ENCODE results near the gene SMARCD1.

SMARCD1 gene

DNA sequence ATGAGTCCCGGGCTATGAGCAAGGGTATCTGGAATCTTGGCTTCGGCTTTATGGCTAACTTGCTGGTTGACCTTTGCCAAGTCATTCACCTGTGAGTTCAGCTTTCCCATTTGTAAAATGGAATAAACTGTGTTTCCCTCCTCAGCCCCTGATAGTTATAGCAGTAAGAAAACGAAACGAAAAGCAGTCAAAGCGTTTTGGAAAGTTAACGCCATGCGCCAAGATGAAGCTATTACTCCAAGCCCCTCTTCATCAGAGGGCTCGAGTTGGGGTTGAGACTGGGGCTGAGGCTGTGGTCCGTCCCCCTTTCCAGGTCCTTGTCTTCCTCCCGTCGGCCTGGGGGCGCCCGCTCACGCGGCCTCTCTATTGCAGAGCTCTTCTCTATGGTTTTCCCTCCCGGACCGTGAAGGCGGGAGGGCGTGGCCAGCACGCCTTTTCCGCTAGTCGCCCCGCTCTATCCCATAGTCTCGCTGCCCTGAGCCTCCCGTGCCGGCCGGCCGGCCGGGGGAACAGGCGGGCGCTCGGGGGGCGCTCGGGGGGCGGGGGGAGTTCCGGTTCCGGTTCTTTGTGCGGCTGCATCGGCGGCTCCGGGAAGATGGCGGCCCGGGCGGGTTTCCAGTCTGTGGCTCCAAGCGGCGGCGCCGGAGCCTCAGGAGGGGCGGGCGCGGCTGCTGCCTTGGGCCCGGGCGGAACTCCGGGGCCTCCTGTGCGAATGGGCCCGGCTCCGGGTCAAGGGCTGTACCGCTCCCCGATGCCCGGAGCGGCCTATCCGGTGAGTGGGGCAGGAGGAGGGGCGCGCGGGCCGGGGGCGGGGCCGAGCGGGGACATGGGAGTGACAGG lies at the start of gene SMARCD1:
SMARCD1 (plus strand) TSS at position 568 of the 840 bp plus-strand sequence; CDS start at position 596, 28 bp downstream.
- peak; percentile 92 for DNase-seq

DNA sequence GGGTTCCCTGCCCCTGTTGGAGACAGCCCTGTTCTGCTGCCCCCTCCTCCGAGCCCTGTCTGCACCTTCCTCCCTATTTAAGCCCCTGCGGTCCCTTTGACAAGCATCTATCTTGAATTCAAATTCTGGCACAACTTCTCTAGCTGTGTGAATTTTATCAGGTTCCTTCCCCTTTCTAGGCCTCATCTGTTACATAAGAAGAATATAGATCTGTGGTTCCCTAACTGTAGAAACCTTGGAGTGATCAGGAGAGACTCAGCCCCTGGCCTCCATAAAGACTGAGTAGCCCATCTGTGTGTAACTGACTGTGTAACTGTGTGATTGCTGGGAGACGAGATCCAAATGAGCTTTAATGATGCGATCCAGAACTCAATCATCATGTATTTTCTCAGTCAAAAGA lies 46.8 kb upstream of the SMARCD1 start:
- no peak for DNase-seq

DNA sequence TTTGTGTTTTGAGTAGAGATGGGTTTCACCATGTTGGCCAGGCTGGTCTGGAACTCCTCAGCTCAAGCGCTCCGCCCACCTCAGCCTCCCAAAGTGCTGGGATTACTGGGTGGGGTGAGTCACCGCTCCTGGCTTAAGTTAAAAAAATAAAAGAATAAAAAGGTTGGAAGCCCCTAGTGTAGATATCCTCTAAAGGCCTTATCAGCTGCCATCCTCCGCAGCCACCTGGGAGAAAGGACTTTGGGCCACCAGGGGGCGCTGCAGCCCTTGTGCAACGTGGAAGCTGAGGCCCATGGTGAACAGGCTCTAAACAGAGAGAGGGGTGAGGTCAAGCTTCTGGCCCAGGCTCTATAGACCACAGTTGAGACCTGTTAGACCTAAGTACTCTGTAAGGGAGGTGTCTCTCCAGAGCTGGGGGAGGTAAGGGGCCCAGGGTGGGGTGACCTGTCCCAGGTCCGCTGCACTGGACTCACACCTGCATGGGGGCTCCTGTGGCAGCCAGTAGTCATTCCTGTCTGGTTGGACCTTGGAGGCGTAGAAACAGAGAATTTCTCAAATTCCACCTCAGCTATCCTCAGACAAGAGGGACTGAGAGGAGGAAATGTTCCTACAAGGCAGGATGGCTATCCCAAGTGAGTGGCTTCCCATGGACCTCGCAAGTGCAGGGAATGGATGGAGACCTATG lies 45.8 kb upstream of the SMARCD1 start:
- peak; percentile 94 for DNase-seq

DNA sequence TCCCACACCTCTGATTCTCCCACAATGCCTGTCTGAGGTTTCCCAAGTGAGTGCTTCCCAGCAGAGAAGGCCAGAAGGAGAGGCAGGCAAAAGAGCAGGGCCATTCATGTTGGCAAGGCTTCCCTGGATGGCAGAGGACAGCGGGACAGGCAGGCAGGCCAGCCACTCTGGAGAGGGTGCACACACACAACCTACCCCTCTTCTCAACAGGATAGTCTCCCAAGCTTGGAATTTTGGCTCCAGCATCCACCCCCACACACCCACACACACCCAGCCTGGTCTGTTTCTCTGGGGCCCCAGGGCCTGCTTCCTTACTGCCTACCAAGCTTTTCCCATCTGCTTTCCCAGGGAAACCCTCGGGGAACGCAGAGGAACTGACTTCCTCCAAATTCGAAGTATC lies 44.5 kb upstream of the SMARCD1 start:
- DNase-seq, result no peak

DNA sequence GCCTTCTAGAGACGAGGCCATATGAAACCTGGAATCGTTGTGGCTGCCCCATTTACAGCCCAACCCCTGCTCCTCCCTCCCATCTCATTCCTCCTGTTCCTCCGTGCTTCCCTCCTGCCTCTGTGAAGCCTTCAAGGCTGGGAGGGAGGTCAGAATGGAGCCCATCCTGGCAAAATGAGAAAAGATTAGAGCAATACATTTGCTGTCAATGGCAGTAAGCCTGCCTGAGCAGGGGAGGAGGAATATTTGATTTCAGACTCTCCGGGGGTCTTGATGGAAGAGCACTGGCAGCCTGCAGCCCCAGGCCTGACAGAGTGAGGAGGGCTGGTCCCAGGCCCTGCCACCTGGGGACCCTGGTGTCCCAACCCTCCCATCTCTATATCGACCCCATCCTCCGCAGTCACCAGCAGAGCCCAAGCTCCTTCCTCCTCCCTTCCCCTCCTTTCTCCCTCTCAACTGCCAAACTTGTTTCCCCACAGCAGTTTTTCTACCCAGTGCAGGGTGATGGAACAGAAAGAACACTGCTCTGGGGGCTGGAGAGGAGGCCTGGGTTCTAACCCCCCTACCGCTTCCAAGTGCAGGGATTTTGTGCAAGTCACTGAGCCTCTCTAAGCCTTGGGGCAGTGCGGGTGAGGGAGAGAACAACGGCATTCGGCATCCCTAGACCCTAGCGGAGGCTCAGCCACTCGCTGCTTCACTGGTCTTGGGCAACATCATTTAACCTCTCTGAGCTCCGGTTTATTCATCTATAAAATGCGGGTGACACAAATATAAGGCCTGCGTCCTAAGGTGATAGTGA lies 43.9 kb upstream of the SMARCD1 start:
- DNase-seq, result no peak

DNA sequence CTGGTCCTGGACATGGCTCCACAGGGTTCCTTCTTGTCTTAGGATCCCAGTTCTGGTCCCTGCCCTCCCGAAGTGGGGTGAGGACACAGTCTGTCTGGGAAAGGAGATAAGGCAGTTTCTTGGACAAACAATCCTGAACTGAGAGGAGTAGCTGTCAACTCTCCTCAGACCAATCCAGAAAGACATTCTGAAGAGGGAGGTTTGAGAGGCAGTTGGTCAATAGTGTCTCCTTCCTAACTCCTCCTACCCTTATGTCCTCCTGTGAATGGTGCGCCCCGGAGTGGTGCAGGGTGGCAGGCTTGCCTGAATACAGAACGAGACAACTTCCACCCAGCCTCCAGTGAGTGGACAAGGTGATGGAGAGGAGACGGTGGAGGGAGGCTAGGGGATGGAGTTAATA lies 43.2 kb upstream of the SMARCD1 start:
- DNase-seq, result no peak

DNA sequence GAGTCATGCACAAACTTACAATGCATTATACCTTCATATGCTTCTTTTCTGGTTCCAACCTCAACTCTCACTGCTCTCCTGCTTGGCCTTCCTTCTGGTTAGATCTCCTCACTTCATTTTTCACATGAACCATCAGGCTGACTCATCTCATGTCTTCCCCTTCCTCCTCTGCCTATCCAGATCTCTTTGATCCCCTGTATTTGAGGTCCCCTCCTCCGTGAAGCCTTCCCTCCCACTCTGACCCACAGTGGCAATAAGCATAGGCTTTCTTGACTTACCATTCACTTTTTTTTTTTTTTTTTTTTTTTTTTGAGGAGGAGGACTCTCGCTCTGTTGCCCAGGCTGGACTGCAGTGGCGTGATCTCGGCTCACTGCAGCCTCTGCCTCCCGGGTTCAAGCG lies 42.4 kb upstream of the SMARCD1 start:
- peak; percentile 57 for DNase-seq

DNA sequence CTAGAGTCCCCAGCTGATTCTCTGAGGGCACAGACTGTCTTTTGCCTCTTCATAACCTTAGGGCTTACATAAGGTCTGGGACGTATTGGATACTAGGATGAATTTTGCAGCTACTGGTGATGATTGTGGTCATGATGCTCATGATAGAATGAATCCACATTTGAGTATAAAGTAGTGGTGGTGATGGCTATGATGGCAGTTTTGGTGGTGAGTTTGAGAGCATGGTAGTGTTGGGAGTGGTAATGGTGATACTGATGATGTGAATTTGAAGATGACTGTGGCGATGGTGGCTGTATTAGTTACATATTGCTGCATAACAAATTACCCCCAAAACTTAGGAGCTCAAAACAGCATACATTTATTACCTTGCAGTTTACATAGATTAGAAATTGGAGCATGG lies 41.8 kb upstream of the SMARCD1 start:
- DNase-seq, result no peak

DNA sequence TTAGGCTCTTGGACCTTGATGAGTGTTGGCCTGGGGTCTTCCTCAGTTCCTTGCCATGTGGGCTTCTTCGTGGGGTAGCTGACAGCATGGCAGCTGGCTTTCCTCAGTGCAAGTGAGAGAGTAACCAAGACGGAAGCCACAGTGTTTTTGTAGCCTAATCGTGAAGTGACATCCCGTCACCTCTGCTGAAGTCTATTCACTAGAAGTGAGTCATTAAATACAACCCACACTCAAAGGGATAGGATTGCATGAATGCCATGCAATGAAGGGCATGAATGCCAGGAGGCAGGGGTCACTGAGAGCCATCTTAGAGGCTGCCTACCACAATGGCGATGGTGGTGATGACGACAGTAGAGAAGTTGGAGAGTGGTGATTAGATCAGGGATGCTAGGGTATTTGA lies 41.3 kb upstream of the SMARCD1 start:
- DNase-seq, result peak; percentile 20

DNA sequence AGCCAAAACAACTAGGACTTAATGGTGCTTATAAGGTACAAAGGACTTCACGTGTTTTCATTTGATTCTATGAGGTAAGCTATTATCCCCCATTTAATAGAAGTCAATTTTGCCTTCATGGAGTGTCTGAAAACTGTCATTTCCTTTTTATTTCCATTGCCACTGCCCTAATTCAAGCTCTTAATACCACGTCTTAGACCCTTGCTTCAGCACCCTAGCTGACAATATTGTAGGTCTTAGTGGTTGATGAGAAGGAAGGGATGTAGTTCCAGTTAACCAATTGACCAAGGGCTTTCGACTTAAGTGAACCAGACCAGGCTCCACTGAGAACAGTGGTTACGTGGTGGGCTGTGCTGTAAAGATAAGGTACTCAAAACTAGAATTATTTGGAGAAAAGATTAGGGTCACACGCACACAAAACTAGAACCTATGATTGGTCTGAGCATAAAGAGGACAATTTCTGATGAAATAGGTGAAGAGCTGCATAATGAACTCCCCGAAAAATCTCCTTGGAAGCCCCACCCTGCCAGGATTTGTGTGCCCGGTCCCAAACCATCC lies 37.4 kb upstream of the SMARCD1 start:
- no peak for DNase-seq

DNA sequence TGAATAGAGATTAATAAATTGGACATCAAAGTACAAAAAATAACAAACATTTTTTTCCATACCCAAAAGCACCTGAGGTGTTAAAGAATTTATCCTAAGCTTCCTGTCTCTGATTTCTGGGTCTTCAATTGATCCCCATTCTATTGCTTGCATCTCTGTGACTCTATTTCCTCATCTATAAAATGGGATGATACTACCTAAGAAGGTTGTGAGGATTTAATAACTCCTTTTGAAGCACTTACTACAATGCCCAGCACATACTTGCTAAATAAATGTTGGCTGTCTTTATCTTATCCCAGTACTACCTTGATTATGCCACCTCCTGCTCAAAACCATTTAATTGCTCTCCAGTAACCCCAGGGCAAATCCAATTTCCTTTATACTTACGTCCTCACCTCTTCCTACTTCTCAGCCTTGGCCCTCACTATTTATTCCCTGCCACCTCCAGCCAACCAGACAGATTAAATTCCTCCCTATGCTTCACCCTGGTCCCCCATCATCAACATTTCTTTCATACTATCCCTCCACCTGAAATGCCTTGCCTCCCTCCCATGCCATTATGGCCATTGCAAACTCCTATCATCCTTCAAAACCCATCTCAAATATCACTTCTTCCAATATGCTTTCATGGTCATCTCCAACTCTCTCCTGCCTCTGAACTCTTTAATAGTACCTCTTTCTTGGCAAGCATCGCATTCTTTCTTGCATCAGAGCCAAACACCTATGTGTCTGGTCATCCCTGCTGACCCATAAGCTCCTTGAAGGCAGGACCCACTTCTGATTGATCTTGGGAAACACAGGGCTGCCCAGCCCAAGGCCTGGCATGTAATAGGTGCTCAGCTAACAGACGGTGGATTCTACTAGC lies 35.7 kb upstream of the SMARCD1 start:
- DNase-seq, result no peak

DNA sequence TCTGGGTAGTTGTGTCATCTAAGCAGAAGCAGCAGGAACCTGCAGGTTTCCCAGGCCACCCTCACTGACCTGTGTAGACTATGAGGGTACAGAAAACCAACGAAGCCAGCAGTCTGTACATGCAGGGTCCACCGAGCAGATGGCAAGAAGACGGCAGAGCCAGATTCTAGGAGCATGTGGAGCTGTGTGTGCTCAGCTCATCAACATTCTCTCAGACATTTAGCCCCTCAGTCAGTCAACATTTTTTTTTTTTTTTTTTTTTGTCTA lies 35.1 kb upstream of the SMARCD1 start:
- no peak for DNase-seq

DNA sequence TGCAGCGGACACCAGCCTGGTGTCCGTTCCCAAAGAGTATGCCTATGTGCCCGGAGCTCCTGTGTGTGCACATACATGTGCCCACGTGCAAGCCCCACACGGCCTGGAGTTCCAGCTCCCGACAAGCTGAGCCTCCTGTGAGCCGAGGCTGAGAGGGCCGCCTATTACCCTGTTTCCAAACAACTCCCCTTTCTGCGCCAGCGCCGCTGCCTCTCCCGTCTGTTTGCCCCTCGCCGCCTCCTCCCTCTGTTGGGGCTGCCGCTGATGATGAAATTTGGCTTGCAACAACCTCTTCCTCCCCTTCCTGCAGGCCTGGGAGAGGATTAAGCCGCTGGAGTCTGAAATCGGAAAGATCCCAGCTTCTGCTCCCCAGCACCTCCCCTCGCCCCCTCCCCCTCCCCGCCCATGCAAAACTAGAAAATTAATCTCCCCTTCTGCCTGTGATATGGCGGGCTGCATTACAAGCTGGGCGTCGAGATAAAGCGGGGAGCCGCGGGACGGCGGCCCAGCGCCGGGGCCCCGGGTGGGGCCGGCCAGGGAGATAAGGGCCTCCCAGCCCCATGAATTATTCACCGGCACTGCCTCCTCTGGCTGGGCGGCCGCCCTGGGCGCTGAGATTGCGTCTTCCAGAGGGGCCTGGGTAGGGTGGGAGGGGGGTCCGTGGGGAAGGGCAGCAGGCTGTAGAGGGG lies 34.6 kb upstream of the SMARCD1 start:
- DNase-seq, result no peak

DNA sequence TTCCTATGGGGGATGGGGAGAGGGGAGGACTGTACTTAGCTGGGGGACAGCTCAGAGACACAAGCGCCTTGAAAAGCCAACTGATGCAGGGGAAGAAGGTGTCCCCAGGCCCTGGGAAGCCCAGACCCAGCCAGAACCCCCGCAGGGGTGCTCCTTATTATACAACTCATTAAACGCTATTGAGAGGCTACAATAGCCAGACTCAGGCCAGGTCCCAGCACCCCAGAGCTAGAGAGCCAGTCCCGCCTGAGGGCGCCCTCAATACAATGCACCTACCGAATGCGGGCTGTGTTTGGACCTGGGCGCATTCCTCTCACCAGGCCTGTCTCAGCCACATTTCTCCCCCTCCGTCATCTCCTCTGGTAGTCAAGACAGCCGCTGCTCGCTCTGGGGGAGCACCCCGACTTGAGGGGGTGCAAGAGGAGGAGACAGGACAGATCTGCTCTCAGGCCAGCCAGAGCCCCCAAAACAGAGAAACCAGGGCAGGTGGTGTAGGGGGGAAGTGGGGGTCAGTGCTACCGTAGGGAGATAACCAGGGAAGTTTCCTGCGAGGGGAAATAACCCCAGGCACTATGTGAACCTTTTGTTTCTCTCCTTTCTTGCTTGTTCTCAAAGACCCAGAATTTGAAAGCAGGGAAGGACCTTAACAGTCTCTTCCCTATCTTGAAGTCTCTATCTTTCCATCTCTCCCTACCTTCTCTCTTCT lies 33.9 kb upstream of the SMARCD1 start:
- no peak for DNase-seq

DNA sequence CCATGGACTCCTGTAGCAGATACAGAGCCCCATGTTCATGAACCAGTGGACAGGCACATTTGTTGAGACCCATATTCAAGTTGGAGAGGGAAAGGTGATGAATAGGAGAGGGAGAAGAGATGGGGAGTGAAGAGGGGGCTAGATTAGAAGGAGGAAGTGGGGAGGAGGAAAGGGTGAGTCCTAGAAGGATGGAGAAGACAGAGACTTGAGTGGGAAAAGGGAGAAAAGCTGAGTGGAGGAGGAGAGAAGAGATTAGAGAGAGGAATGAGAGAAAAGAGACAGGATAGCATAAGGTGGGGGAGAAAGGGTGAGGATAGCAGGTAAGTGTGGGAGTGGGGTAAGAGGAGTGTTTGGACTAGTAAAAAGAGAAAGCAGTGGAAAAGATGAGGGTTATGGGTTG lies 32.6 kb upstream of the SMARCD1 start:
- DNase-seq, result no peak

DNA sequence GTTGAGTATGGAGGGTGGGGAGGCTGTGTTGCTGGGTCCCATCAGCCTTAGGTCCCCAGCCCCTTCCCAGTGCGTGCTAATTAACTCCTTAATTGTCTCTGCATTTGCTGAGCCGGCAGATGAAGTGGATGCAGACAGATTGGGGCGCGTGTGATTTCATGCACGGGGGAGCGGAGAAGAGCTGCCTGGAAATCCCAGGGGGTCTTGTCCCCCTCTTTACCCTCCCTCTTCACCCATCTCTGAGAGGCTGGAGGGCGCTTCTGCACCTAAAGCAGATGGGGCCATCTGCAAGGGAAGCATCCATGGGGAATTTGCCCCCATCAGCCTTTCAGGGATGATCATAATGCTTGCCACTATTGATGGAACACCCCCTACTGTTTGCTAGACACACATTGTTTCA lies 32.2 kb upstream of the SMARCD1 start:
- no peak for DNase-seq

DNA sequence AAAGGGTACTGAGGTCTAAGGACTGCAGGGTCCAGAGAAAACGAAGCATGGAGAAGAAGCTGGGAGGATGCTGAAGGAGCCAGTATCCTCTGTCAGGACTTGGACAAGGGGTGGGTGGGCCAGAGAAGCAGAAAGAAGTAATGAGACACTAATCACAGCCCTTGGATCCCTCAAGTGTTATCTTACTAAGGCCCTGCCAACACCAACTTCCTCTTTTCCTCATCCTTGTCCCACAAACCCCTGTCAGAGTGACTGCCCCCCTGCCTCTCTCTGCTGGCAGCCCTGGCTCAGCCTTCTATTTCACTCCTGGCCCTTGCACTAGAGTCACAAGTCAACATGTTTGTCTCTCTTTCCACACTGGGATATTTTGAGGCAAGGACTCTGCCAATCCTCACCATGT lies 31.6 kb upstream of the SMARCD1 start:
- DNase-seq, result no peak

DNA sequence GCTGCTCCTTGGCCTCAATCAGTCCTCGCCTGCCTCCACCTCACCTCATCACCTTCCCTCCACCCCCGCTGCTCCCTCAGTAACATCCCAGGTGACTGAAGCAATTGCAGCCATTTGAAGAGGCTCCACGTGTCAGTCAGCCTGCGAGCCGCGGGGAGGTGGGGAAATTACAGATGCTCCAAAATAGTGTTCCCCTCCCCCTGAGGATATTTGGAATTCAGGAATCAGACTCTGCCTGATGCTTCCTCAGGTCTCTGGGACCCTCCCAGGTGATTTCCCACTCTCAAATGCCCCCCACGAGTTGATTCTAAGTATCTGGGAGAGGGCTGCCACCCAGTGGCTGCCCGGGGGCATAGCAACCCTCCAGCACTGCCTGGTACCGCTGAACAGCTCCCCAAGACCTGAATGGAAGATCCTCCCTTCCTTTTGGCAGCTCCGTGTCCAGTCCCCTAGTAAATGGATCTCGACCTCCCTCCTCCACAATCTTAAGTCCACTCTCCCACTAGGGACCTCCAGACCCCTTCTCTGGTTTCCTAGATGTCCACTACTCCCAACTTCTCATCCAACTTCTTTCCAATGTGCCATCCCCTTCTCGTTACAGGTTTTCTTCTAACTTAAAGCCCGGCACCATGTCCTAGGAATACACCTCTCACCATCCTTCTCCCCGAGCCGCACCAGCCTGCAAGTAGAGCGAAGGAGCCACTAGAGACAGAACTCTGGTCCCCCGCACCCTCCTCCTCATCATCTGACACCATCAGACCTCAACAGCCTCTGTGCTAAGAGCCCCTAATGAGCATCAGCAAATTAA lies 29.1 kb upstream of the SMARCD1 start:
- peak; percentile 74 for DNase-seq

DNA sequence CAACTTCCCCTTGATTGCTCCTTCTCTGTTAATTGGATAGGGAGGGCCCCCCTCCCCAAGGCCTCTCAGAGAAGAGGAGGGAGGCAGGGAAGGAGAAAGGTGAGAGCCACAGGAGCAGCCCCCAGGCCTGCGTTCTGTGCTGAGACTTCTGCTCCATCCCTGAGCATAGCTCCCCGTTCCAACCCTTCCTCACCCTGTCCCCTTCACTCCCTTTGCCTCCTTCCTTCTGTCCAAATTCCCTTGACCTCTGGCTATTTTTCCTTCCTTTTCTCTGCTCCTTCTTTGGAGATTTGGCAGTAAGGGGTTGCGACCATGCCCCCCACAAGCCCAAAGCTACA lies 28.5 kb upstream of the SMARCD1 start:
- no peak for DNase-seq

DNA sequence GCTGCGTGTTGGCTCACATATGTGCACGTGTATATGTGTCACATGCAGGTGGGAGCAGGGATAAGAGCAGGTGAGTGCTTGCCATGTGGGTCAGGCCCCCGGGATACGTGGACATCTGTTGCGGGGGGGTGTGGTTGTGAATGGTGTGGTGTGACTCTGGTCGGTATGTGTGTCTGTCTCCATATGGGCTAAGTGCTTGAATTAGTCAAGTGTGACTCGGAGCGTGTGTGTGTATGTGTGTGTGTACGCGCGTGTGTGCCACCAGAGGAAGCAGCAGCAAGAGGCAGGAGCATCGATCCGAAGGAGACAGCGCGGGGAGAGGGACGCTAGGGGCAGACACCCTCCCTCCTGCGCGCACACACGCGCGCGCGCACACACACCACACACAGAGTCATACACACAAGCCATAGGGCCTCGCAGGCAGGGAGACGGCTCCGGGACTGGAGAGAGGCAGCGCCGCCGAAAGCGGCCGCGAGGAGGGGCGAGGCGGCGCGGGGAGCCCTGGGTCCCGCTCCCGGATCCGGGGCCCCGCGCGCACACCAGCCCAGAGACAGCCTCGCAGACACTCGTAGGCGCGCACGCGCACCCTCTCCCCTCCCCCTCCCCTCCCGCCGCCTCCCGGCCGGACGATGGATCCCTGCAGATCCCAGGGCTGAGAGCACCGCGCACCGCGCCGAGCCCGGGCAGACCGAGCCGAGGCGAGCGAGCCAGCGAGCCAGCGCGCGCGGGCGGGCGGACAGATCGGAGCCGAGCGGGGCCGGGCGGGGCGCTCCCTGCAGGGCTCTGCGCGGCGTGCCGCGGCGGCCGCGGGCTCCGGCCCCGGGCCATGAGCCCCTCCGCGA lies 27.9 kb upstream of the SMARCD1 start, which contains the start of gene ASIC1:
ASIC1 (plus strand) TSS at position 597 of the 842 bp plus-strand sequence. CDS start 1,171 bp downstream, outside the sequence.
- peak; percentile 75 for DNase-seq
